Stimulated activated CD4-positive, alpha-beta T cell treated with anti-CD3 and anti-CD28 coated beads, Interleukin-12 subunit alpha, Interleukin-12 subunit beta, amount 100 ng/mL, for 4 hours (primary cell): ENCODE data around the gene TBKBP1.

ENCODE experiments used
- DNase-seq: peaks from one replicate; pipeline ENCODE4 v3.0.0-alpha.2; 2020

TBKBP1 gene

GRCh38 chr17:47693731-47694580 is at the start of gene TBKBP1:
TBKBP1 (plus strand) TSS chr17:47694161; CDS start chr17:47696113, 1,952 bp downstream.
- peak; percentile 68 for DNase-seq

- DNase-seq, result no peak
Measured at GRCh38 chr17:47644324-47644723, 49.6 kb upstream of the TBKBP1 start.

GRCh38 chr17:47649153-47649971 is 44.6 kb upstream of the TBKBP1 start, which contains the start of gene KPNB1:
KPNB1 (plus strand) TSS chr17:47649919; CDS start chr17:47650245, 326 bp downstream.
- DNase-seq, result peak; percentile 95

- DNase-seq, result no peak
Measured at GRCh38 chr17:47649972-47650524, 43.9 kb upstream of the TBKBP1 start.

DNA sequence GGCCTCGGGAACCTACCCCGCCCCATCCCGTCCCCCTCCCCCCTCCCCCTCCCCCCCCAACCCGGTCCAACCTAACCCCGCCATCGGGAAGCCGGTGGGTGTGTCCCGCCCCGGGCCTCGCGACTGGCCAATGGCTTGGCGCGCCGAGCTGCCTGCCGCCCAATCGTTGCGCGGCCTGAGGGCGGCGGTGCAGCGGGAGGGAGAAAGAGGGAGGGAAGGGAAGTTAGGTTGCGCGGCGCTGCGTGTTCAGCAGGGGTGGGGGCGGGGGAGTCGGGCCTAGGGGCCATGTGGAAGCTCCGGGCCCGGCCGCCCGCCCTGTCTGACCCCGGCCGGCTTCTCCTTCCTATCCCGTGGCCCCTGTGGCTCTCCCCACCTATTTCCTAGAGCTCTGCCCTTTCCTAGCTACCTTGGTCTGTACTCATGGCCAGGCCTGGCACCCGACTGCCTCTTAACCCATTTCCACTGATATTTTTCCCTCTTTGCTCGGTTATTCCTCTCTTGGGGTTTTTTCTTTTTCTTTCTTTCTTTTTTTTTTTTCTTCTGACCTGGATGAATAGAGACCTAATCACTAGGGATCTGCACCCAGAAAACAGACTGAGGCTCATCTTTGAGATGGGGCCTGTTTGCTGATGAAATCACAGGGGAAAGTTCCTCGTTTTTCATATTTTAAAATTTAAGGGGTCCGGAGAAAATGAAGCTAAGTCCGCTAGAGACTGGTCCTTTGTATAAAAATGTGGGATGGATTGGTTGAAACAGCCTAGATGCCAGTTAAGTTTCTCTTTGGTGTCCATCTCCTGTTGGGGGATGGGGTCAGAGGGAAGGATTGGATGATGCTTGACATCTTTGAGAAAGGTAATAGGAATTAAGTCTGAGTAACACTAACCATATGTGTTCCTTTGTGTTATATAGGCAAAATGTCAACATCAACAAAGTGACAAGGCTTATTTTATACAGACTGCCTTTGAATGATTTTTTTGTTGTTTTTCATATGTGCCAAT is 43.1 kb upstream of the TBKBP1 start:
- DNase-seq, result peak; percentile 92

DNA sequence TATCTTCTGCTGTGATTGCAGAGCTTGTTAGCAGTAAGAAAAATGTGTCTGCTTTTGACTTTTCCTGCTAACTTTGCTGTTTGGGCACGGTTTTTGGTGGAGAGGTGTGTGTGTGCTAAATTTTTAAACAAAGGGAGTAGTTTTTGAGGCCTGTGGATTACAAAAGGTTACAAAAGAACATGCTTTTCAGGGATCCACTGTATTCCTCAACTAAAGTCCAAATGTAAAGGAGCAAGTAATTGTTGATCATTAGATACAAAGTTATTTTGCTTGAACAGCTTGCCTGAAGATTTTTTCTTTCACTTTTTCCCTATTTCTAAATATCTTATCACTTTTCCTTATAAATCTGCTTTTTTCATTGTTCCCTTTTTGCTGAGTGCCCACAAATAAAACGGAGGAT is 42.3 kb upstream of the TBKBP1 start:
- DNase-seq, result no peak

- no peak for DNase-seq
Measured at GRCh38 chr17:47652570-47652969, 41.4 kb upstream of the TBKBP1 start.

- no peak for DNase-seq
Measured at GRCh38 chr17:47653442-47653841, 40.5 kb upstream of the TBKBP1 start.

DNA sequence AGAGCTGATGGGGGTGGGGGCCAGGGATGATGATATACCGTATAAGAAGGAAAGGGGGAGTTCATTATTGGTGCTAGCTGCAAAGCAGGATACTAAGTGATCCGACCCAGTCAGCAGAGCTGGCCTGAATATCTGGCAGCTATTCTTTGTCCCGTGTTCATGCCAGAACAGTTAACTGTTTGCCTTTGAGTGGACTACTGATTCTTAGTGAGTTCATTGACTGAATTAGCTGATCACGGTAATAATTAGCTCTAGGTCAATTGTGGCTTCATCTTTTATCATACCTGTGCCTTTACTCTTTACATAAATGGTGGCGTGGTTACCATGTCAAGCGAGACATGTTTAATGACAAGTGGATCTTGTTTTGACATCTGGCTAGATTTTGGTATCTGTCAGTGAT is 39.0 kb upstream of the TBKBP1 start:
- DNase-seq, result no peak

DNA sequence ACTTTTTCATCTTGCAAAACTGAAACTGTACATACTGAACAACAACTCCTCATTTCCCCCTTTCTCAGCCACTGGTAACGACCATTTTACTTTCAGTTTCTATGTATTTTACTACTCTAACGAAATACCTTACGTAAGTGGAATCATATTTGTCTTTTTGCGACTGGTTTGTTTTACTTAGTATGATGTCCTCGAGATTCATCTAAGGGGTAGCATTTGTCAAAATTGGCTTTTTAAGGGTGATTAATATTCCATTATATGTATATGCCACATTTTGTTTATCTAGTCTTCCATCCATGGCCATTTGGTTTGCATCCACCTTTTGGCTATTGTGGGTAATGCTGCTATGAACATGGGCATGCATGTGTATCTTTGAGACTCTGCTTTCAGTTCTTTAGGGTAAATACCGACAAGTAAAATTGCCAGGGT is 33.9 kb upstream of the TBKBP1 start:
- DNase-seq, result no peak

DNA sequence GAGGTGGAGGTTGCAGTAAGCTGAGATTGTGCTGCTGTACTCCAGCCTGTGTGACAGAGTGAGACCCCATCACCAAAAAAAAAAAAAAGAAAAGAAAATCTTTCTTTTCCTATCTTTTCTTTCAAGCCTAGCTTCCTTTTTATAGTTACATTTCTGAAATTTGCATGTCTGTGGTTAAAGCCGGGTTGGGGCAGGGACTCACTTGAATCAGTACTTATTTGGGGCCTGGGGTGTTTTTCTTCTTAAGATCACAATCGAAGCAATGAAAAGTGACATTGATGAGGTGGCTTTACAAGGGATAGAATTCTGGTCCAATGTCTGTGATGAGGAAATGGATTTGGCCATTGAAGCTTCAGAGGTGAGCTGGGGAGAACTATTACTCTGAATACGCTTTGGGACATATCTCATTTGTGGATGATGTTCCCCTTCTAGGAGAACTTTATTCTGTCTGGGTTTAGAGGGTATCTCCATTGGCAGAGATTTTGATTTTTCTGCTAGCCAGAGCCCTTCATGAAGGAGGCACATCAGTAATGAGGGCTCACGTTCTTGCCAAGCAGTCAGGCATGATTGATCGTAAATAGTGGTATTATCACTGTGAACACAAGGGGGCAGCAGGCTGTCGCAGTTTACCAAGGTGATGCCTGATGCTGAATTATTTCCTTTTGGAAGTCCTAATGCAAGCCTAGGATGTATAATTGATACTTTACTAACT is 29.9 kb upstream of the TBKBP1 start:
- peak; percentile 43 for DNase-seq

GRCh38 chr17:47664624-47664941 is 29.4 kb upstream of the TBKBP1 start:
- no peak for DNase-seq

- DNase-seq, result no peak
Measured at GRCh38 chr17:47665655-47666054, 28.3 kb upstream of the TBKBP1 start.

GRCh38 chr17:47669081-47669480 is 24.9 kb upstream of the TBKBP1 start:
- no peak for DNase-seq

GRCh38 chr17:47670064-47670463 is 23.9 kb upstream of the TBKBP1 start:
- DNase-seq, result no peak

- DNase-seq, result no peak
Measured at GRCh38 chr17:47674499-47674898, 19.5 kb upstream of the TBKBP1 start.

GRCh38 chr17:47675380-47676198 is 18.4 kb upstream of the TBKBP1 start:
- DNase-seq, result no peak

GRCh38 chr17:47676199-47676472 is 17.8 kb upstream of the TBKBP1 start:
- no peak for DNase-seq

- DNase-seq, result no peak
Measured at GRCh38 chr17:47676510-47677165, 17.3 kb upstream of the TBKBP1 start.

DNA sequence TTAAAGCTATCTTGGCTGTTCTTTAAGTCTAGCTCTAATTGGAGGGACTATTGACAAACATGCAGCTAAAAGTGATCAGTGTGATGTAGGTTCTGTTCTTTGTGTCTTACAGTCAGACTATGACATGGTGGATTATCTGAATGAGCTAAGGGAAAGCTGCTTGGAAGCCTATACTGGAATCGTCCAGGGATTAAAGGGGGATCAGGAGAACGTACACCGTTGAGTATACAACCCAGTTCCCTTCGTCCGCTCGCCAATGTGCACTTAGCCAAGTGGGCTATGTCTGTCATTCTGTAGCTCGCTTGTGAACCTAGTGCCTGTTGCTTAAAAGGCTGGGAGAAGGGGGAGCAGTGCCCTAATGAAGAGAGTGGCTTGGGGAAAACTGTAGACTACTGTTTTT is 15.8 kb upstream of the TBKBP1 start:
- no peak for DNase-seq

GRCh38 chr17:47682138-47682537 is 11.8 kb upstream of the TBKBP1 start:
- DNase-seq, result no peak
